ENCODE data around the gene TMA7.

GRCh38 chr3:48404440-48405342 is 35.4 kb upstream of the TMA7 start:
- TF ChIP-seq CTCF (conservative IDR thresholded peaks at IDR 0.05) (no peak), ZFX (IDR thresholded peaks at IDR 0.05) (no peak)

Data from C4-2B (cell line).